HepG2 (cell line): ENCODE measurements around the gene SMIM1. TPM values are rescaled to one million over a fixed set of nuclear protein-coding genes. Genes with fewer than 3 reads are reported as not detected.

ENCODE experiments used
- CERS6 ChIP-seq: sonication (generic); formaldehyde crosslinking; IDR thresholded peaks from 2 replicates; pipeline ENCODE4 v1.5.0; 2020; ENCODE audit warnings: missing genetic modification reagents
- HNF4A ChIP-seq: sonication (generic); formaldehyde crosslinking; IDR thresholded peaks from 2 replicates; pipeline ENCODE4 v1.4.0; 2020; ENCODE audit warnings: missing genetic modification reagents
- HNF4G ChIP-seq, 2 experiments: sonication (generic) in 1 of 2; formaldehyde crosslinking in 1 of 2; IDR thresholded peaks; 2 replicates each; pipeline versions ENCODE4 v1.4.0 to v1.6.1; 2011 to 2020; ENCODE audit warnings: borderline replicate concordance in 2 of 2, low read depth in 2 of 2, mild to moderate bottlenecking in 2 of 2, low read length in 1 of 2, missing genetic modification reagents in 1 of 2, moderate library complexity in 1 of 2
- KAT2B ChIP-seq: fragments of 150-350 bp; IDR thresholded peaks from 2 replicates; pipeline ENCODE4 v1.6.1; 2014; ENCODE audit warnings: low read depth, low read length, borderline replicate concordance
- MTA1 ChIP-seq: sonication (generic); formaldehyde crosslinking; IDR thresholded peaks from 2 replicates; pipeline ENCODE4 v1.4.0; 2020; ENCODE audit warnings: missing genetic modification reagents, mild to moderate bottlenecking, borderline replicate concordance
- PRMT3 ChIP-seq: sonication (generic); formaldehyde crosslinking; IDR thresholded peaks from 2 replicates; pipeline ENCODE4 v1.8.1; 2022; ENCODE audit warnings: low read depth, mild to moderate bottlenecking, moderate library complexity, missing genetic modification reagents, borderline replicate concordance
- SKI ChIP-seq: fragments of 450-650 bp; IDR thresholded peaks from one replicate; pipeline ENCODE4 v1.6.1; 2018; ENCODE audit warnings: mild to moderate bottlenecking; ENCODE audit not compliant: partially characterized antibody
- U2AF2 ChIP-seq: fragments of 200-400 bp; formaldehyde crosslinking; IDR thresholded peaks from 2 replicates; pipeline ENCODE4 v1.6.1; 2017; ENCODE audit warnings: low read depth, mild to moderate bottlenecking, low read length
- ZNF17 ChIP-seq: sonication (generic); formaldehyde crosslinking; IDR thresholded peaks from 2 replicates; pipeline ENCODE4 v1.5.0; 2020; ENCODE audit warnings: mild to moderate bottlenecking, missing genetic modification reagents
- ZNF224 ChIP-seq: sonication (generic); formaldehyde crosslinking; IDR thresholded peaks from 2 replicates; pipeline ENCODE4 v1.5.0; 2020; ENCODE audit warnings: mild to moderate bottlenecking, missing genetic modification reagents
- ZNF367 ChIP-seq: sonication (generic); formaldehyde crosslinking; IDR thresholded peaks from 2 replicates; pipeline ENCODE4 v1.4.0; 2020; ENCODE audit warnings: missing genetic modification reagents, borderline replicate concordance
- ZNF431 ChIP-seq: sonication (generic); formaldehyde crosslinking; IDR thresholded peaks from 2 replicates; pipeline ENCODE4 v1.9.0; 2022; ENCODE audit warnings: missing genetic modification reagents, low read depth, mild to moderate bottlenecking, borderline replicate concordance
- ZNF496 ChIP-seq: sonication (generic); formaldehyde crosslinking; IDR thresholded peaks from 2 replicates; pipeline ENCODE4 v1.8.1; 2023; ENCODE audit warnings: mild to moderate bottlenecking, moderate library complexity, missing genetic modification reagents; ENCODE audit not compliant: insufficient replicate concordance
- polyA plus RNA-seq, 8 experiments: library from polyadenylated mRNA; depleted of rRNA in 3 of 8; stranded (reverse) in 7 of 8; unstranded in 1 of 8; fragments of >200 nt; fragmentation: Illumina TruSeq in 4 of 8; extraction: Trizol in 4 of 8; gene quantifications; 2 replicates each; pipeline versions ENCODE4 v1.2.1 to v1.2.3, GENCODE V29; 2011 to 2016; ENCODE audit warnings: low read depth in 4 of 8, missing spikeins in 1 of 8, mixed read lengths in 1 of 8; ENCODE audit not compliant: insufficient read depth in 1 of 8
- total RNA-seq, 5 experiments: library from RNA; depleted of rRNA; stranded (reverse); fragments of >200 nt; fragmentation: Illumina TruSeq; extraction: Trizol; gene quantifications; 2 replicates each; pipeline ENCODE4 v1.2.3, GENCODE V29; 2016; ENCODE audit warnings: low read depth in 1 of 5
- TF ChIP-seq, protein P1 (sequence below): IDR thresholded peaks from 2 replicates; pipeline ENCODE4 v1.4.0; 2020; ENCODE audit warnings: mild to moderate bottlenecking, missing genetic modification reagents
- TF ChIP-seq, protein P2 (sequence below), 2 experiments: sonication (generic) in 1 of 2; formaldehyde crosslinking in 1 of 2; IDR thresholded peaks; 2 replicates each; pipeline versions ENCODE4 v1.6.1 to v1.9.0; 2014 to 2022; ENCODE audit warnings: antibody characterized with exemption in 1 of 2, borderline replicate concordance in 1 of 2, inconsistent platforms in 1 of 2, low read depth in 1 of 2, missing genetic modification reagents in 1 of 2

Gene SMIM1
- total and polyA plus RNA-seq, 2 of the 13 experiments (the other 11 are each of a cell fraction or from before 2014, with no cell fraction given), result 12.4 to 56.3 TPM

- TF ChIP-seq PRMT3 (CRISPR knock-in tag) (peak; percentile 49; the same call in 1 of the 2 replicates), ZNF431 (CRISPR knock-in tag) (no peak), CERS6 (CRISPR knock-in tag) (no peak), HNF4G (IDR thresholded peaks at IDR 0.05; ENCODE audit: borderline replicate concordance, low read depth, low read length) (0 out of 2 replicates have a peak, but pooled peaks have one; percentile 7), HNF4G (CRISPR knock-in tag; IDR thresholded peaks at IDR 0.05; ENCODE audit: borderline replicate concordance, low read depth) (no peak; the same call in 1 of the 2 replicates), ZNF367 (CRISPR knock-in tag) (no peak; the same call in 1 of the 2 replicates), KAT2B (no peak), SKI (no peak), U2AF2 (no peak), ZNF224 (no peak), MTA1 (CRISPR knock-in tag) (peak; percentile 54; the same call in 1 of the 2 replicates), ZNF17 (CRISPR knock-in tag) (no peak), ZNF496 (CRISPR knock-in tag) (no peak), HNF4A (no peak)
- TF ChIP-seq, protein P1, sequence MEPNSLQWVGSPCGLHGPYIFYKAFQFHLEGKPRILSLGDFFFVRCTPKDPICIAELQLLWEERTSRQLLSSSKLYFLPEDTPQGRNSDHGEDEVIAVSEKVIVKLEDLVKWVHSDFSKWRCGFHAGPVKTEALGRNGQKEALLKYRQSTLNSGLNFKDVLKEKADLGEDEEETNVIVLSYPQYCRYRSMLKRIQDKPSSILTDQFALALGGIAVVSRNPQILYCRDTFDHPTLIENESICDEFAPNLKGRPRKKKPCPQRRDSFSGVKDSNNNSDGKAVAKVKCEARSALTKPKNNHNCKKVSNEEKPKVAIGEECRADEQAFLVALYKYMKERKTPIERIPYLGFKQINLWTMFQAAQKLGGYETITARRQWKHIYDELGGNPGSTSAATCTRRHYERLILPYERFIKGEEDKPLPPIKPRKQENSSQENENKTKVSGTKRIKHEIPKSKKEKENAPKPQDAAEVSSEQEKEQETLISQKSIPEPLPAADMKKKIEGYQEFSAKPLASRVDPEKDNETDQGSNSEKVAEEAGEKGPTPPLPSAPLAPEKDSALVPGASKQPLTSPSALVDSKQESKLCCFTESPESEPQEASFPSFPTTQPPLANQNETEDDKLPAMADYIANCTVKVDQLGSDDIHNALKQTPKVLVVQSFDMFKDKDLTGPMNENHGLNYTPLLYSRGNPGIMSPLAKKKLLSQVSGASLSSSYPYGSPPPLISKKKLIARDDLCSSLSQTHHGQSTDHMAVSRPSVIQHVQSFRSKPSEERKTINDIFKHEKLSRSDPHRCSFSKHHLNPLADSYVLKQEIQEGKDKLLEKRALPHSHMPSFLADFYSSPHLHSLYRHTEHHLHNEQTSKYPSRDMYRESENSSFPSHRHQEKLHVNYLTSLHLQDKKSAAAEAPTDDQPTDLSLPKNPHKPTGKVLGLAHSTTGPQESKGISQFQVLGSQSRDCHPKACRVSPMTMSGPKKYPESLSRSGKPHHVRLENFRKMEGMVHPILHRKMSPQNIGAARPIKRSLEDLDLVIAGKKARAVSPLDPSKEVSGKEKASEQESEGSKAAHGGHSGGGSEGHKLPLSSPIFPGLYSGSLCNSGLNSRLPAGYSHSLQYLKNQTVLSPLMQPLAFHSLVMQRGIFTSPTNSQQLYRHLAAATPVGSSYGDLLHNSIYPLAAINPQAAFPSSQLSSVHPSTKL (CRISPR knock-in tag), result peak; percentile 35; the same call in 1 of the 2 replicates
- TF ChIP-seq, protein P2, sequence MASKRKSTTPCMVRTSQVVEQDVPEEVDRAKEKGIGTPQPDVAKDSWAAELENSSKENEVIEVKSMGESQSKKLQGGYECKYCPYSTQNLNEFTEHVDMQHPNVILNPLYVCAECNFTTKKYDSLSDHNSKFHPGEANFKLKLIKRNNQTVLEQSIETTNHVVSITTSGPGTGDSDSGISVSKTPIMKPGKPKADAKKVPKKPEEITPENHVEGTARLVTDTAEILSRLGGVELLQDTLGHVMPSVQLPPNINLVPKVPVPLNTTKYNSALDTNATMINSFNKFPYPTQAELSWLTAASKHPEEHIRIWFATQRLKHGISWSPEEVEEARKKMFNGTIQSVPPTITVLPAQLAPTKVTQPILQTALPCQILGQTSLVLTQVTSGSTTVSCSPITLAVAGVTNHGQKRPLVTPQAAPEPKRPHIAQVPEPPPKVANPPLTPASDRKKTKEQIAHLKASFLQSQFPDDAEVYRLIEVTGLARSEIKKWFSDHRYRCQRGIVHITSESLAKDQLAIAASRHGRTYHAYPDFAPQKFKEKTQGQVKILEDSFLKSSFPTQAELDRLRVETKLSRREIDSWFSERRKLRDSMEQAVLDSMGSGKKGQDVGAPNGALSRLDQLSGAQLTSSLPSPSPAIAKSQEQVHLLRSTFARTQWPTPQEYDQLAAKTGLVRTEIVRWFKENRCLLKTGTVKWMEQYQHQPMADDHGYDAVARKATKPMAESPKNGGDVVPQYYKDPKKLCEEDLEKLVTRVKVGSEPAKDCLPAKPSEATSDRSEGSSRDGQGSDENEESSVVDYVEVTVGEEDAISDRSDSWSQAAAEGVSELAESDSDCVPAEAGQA (IDR thresholded peaks at IDR 0.05; ENCODE audit: low read depth), result peak; percentile 87
- TF ChIP-seq, protein P2 (CRISPR knock-in tag; IDR thresholded peaks at IDR 0.05; ENCODE audit: borderline replicate concordance), result no peak
These were observed 23.9 kb downstream of the SMIM1 start, which contains the start of gene LRRC47 (continued) for GRCh38 chr1:3796215-3797061.
